Neural cell (in vitro differentiated cells): ENCODE results near the gene PRELID1. TPM values are rescaled to one million over a fixed set of nuclear protein-coding genes. Genes with fewer than 3 reads are reported as not detected.

Experiments used
- H2AFZ ChIP-seq: fragments of 200-600, 300-800 bp; sonication (generic), shearing (Covaris generic); 2 replicates; pipeline ENCODE4 v1.6.0; 2014; ENCODE audit warnings: low read depth, mild to moderate bottlenecking, antibody characterized with exemption, low read length, moderate library complexity
- H3F3A ChIP-seq: fragments of 200-600 bp; shearing (Covaris generic); 2 replicates; pipeline ENCODE4 v1.6.1; 2016; ENCODE audit warnings: mild to moderate bottlenecking, moderate library complexity, mixed read lengths, antibody characterized with exemption, low read length; ENCODE audit not compliant: insufficient read depth, poor library complexity, severe bottlenecking
- H3K27ac ChIP-seq: fragments of 200-600, 300-800 bp; sonication (generic), shearing (Covaris generic); 2 replicates; pipeline ENCODE4 v1.5.1; 2014; ENCODE audit warnings: mild to moderate bottlenecking, low read length, moderate library complexity
- H3K27me3 ChIP-seq: fragments of 300-800, 200-600 bp; sonication (generic), shearing (Covaris generic); 2 replicates; pipeline ENCODE4 v1.6.0; 2014; ENCODE audit warnings: mild to moderate bottlenecking, low read depth, low read length, moderate library complexity; ENCODE audit not compliant: insufficient read depth
- H3K36me3 ChIP-seq: fragments of 300-800, 200-600 bp; sonication (generic), shearing (Covaris generic); 2 replicates; pipeline ENCODE4 v1.5.1; 2014; ENCODE audit warnings: mild to moderate bottlenecking, antibody characterized with exemption, low read length, moderate library complexity; ENCODE audit not compliant: insufficient read depth
- H3K4me2 ChIP-seq: fragments of 300-800, 200-600 bp; sonication (generic), shearing (Covaris generic); 2 replicates; pipeline ENCODE4 v1.6.0; 2014; ENCODE audit warnings: mild to moderate bottlenecking, low read length
- H3K4me3 ChIP-seq: fragments of 300-800, 200-600 bp; sonication (generic), shearing (Covaris generic); 2 replicates; pipeline ENCODE4 v1.5.1; 2014; ENCODE audit warnings: mild to moderate bottlenecking, low read length, moderate library complexity
- H3K79me2 ChIP-seq: fragments of 200-600 bp; shearing (Covaris generic); replicated peaks from 2 replicates; pipeline ENCODE4 v1.6.0; 2014; ENCODE audit warnings: mild to moderate bottlenecking, low read length, moderate library complexity; ENCODE audit not compliant: insufficient read depth
- H3K9ac ChIP-seq: fragments of 300-800, 200-600 bp; sonication (generic), shearing (Covaris generic); 2 replicates; pipeline ENCODE4 v1.6.1; 2016; ENCODE audit warnings: mild to moderate bottlenecking, low read length, mixed read lengths
- H3K9me2 ChIP-seq: fragments of 200-600 bp; shearing (Covaris generic); 2 replicates; pipeline ENCODE4 v1.6.1; 2016; ENCODE audit warnings: mild to moderate bottlenecking, low read length, mixed read lengths; ENCODE audit not compliant: insufficient read depth
- H3K9me3 ChIP-seq: fragments of 200-600, 300-800 bp; sonication (generic), shearing (Covaris generic); 2 replicates; pipeline ENCODE4 v1.6.1; 2016; ENCODE audit warnings: mild to moderate bottlenecking, mixed run types, low read length, moderate library complexity, mixed read lengths
- H4K20me1 ChIP-seq: fragments of 200-600 bp; shearing (Covaris generic); 2 replicates; pipeline ENCODE4 v1.6.1; 2016; ENCODE audit warnings: mild to moderate bottlenecking, mixed run types; ENCODE audit not compliant: insufficient read depth
- EP300 ChIP-seq: fragments of 450-650 bp; conservative IDR thresholded peaks from 2 replicates; pipeline ENCODE4 v1.6.1; 2014; ENCODE audit warnings: antibody characterized with exemption, mild to moderate bottlenecking, moderate library complexity; ENCODE audit not compliant: poor library complexity, severe bottlenecking
- EZH2 ChIP-seq: fragments of 200-600, 300-800 bp; shearing (Covaris generic), sonication (generic); IDR thresholded peaks from 2 replicates; pipeline ENCODE4 v1.6.1; 2014; ENCODE audit warnings: antibody characterized with exemption, low read length, borderline replicate concordance, mild to moderate bottlenecking; ENCODE audit not compliant: insufficient read depth, poor library complexity, severe bottlenecking
- MXI1 ChIP-seq: fragments of 450-650 bp; conservative IDR thresholded peaks from 2 replicates; pipeline ENCODE4 v1.6.1; 2014; ENCODE audit warnings: antibody characterized with exemption, mild to moderate bottlenecking; ENCODE audit not compliant: poor library complexity, severe bottlenecking
- POLR2AphosphoS5 ChIP-seq: IDR thresholded peaks from 2 replicates; pipeline ENCODE4 v1.6.1; 2012
- RAD21 ChIP-seq: fragments of 450-650 bp; conservative IDR thresholded peaks from 2 replicates; pipeline ENCODE4 v1.6.1; 2014; ENCODE audit warnings: antibody characterized with exemption, mild to moderate bottlenecking, moderate library complexity
- SMC3 ChIP-seq: fragments of 450-650 bp; conservative IDR thresholded peaks from 2 replicates; pipeline ENCODE4 v1.6.1; 2014; ENCODE audit warnings: antibody characterized with exemption, mild to moderate bottlenecking, moderate library complexity; ENCODE audit not compliant: poor library complexity
- TAF1 ChIP-seq: IDR thresholded peaks from 2 replicates; pipeline ENCODE4 v1.6.1; 2012; ENCODE audit warnings: low read depth
- polyA plus RNA-seq: library from polyadenylated mRNA; depleted of rRNA; stranded (reverse); fragments of >200 nt; gene quantifications from 2 replicates; pipeline ENCODE4 v1.2.3, GENCODE V29; 2014
- TF ChIP-seq, protein P1 (sequence below): fragments of 450-650 bp; IDR thresholded peaks from 2 replicates; pipeline ENCODE4 v1.5.1; 2014; ENCODE audit warnings: antibody characterized with exemption, mild to moderate bottlenecking, moderate library complexity; ENCODE audit not compliant: poor library complexity, severe bottlenecking
- TF ChIP-seq, protein P2 (sequence below): IDR thresholded peaks from 2 replicates; pipeline ENCODE4 v1.6.1; 2012; ENCODE audit warnings: borderline replicate concordance

PRELID1 gene
- polyA plus RNA-seq, 1 donor from 2014 or later = 133 TPM

GRCh38 chr5:177291735-177292134, 11.9 kb upstream of the PRELID1 start:
- no peak overlapping the region for H3K9ac ChIP-seq
- H2AFZ ChIP-seq = no peak overlapping the region
- no peak overlapping the region for H3K4me2 ChIP-seq
- H3K4me3 ChIP-seq = no peak overlapping the region
- H3F3A ChIP-seq = no peaks in the 10 kb centered on the region
- H3K27ac ChIP-seq = no peak overlapping the region
- no peaks in the 10 kb centered on the region for H3K9me3 ChIP-seq
- no peaks in the 10 kb centered on the region for H3K36me3 ChIP-seq
- H3K9me2 ChIP-seq = no peaks in the 10 kb centered on the region
- TF ChIP-seq EP300 = no peak
- TF ChIP-seq EZH2 = no peak
- no peak for TF ChIP-seq TAF1
- TF ChIP-seq, protein P1, sequence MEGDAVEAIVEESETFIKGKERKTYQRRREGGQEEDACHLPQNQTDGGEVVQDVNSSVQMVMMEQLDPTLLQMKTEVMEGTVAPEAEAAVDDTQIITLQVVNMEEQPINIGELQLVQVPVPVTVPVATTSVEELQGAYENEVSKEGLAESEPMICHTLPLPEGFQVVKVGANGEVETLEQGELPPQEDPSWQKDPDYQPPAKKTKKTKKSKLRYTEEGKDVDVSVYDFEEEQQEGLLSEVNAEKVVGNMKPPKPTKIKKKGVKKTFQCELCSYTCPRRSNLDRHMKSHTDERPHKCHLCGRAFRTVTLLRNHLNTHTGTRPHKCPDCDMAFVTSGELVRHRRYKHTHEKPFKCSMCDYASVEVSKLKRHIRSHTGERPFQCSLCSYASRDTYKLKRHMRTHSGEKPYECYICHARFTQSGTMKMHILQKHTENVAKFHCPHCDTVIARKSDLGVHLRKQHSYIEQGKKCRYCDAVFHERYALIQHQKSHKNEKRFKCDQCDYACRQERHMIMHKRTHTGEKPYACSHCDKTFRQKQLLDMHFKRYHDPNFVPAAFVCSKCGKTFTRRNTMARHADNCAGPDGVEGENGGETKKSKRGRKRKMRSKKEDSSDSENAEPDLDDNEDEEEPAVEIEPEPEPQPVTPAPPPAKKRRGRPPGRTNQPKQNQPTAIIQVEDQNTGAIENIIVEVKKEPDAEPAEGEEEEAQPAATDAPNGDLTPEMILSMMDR = no peak
- TF ChIP-seq SMC3 = no peak
- TF ChIP-seq MXI1 = no peak
- TF ChIP-seq, protein P2, sequence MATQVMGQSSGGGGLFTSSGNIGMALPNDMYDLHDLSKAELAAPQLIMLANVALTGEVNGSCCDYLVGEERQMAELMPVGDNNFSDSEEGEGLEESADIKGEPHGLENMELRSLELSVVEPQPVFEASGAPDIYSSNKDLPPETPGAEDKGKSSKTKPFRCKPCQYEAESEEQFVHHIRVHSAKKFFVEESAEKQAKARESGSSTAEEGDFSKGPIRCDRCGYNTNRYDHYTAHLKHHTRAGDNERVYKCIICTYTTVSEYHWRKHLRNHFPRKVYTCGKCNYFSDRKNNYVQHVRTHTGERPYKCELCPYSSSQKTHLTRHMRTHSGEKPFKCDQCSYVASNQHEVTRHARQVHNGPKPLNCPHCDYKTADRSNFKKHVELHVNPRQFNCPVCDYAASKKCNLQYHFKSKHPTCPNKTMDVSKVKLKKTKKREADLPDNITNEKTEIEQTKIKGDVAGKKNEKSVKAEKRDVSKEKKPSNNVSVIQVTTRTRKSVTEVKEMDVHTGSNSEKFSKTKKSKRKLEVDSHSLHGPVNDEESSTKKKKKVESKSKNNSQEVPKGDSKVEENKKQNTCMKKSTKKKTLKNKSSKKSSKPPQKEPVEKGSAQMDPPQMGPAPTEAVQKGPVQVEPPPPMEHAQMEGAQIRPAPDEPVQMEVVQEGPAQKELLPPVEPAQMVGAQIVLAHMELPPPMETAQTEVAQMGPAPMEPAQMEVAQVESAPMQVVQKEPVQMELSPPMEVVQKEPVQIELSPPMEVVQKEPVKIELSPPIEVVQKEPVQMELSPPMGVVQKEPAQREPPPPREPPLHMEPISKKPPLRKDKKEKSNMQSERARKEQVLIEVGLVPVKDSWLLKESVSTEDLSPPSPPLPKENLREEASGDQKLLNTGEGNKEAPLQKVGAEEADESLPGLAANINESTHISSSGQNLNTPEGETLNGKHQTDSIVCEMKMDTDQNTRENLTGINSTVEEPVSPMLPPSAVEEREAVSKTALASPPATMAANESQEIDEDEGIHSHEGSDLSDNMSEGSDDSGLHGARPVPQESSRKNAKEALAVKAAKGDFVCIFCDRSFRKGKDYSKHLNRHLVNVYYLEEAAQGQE = no peak
- TF ChIP-seq POLR2AphosphoS5 = no peak
- TF ChIP-seq RAD21 = no peak
- no peaks in the 10 kb centered on the region for H3K27me3 ChIP-seq
- no peaks in the 10 kb centered on the region for H3K79me2 ChIP-seq
- no peaks in the 10 kb centered on the region for H4K20me1 ChIP-seq

DNA sequence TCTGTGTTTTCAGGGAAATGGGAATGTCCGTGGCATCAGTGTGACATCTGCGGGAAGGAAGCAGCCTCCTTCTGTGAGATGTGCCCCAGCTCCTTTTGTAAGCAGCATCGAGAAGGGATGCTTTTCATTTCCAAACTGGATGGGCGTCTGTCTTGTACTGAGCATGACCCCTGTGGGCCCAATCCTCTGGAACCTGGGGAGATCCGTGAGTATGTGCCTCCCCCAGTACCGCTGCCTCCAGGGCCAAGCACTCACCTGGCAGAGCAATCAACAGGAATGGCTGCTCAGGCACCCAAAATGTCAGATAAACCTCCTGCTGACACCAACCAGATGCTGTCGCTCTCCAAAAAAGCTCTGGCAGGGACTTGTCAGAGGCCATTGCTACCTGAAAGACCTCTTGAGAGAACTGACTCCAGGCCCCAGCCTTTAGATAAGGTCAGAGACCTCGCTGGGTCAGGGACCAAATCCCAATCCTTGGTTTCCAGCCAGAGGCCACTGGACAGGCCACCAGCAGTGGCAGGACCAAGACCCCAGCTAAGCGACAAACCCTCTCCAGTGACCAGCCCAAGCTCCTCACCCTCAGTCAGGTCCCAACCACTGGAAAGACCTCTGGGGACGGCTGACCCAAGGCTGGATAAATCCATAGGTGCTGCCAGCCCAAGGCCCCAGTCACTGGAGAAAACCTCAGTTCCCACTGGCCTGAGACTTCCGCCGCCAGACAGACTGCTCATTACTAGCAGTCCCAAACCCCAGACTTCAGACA, 9.6 kb upstream of the PRELID1 start:
- Histone ChIP-seq H2AFZ (no peak overlapping the region), H4K20me1 (no peaks in the 10 kb centered on the region), H3K27me3 (no peaks in the 10 kb centered on the region), H3K79me2 (no peaks in the 10 kb centered on the region), H3F3A (no peaks in the 10 kb centered on the region), H3K27ac (no peak overlapping the region), H3K9me2 (no peaks in the 10 kb centered on the region), H3K9me3 (no peaks in the 10 kb centered on the region), H3K36me3 (no peaks in the 10 kb centered on the region), H3K4me3 (no peak overlapping the region), H3K4me2 (no peak overlapping the region), H3K9ac (no peak overlapping the region)
- TF ChIP-seq MXI1 = no peak
- no peak for TF ChIP-seq SMC3
- TF ChIP-seq, protein P2 = no peak
- TF ChIP-seq EZH2 = no peak
- TF ChIP-seq RAD21 = no peak
- TF ChIP-seq EP300 = no peak
- TF ChIP-seq, protein P1 = no peak
- TF ChIP-seq TAF1 = no peak
